ENCODE measurements around the gene FETUB.
"Not testable (repeated sequence)": the region's sequence is repeated elsewhere in the genome, so short reads cannot be mapped to it uniquely, and the experiment has no call there.

Gene FETUB

GRCh38 chr3:186671051-186671450 is 30.9 kb downstream of the FETUB start:
- DNase-seq (ENCODE audit: low read depth in 2 of 2) = no peak

DNA sequence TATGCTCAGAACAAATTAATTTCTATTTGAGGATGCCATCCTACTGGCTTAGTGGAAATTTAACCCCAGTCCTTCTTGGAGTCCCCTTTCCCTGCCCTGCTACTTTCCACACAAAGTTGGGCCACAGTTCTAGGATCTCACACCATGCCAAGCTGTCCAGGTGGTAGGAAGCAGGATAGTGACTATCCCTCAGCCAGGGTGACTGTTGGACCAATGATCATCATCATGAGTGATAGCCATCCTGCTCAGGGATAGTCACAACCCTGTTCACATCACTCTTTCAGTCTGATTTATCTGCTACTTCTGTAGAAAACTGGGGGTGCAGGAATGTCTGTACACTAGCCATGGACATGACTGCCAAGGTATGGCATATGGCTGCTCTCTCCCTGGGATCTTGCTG is 38.4 kb downstream of the FETUB start:
- no peak for DNase-seq (ENCODE audit: low read depth in 2 of 2)

DNA sequence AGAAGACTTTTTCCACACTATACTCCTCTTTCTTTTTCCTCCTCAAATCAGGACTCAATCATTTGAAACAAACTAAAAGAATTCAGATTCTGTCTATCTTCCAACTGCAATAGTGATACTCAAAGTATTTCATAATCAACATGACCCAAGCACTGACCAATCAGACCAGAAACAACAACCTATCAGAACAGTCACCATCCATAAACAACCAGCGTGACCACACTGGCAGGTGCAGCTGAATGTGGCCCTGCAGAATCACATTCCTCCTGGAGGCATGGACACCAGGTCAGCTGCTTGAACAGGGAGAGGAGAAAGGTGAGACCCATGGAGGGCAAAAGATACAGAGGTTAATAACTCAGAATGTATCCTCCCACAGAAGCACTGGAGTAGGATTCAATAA is 39.0 kb downstream of the FETUB start:
- DNase-seq (ENCODE audit: low read depth in 2 of 2) = no peak

DNA sequence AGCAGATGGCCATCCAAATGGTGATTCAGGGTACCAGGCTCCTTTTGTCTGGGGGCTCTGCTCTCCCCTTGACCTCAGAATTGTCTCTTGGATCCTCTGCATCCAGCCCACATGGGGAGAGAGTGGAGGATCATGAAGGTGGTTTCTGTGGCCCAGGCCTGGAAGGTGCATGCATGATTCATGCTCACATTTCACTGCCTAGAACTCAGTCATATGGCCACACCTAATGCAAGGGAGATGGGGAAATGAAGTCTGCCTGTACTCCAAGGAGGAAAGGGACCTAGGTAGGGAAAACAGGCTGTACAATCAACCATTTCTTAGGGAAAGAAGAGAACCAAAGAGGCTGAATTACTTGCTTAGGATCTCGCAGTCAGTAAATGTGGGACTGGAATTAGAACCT is 40.7 kb downstream of the FETUB start:
- DNase-seq (ENCODE audit: low read depth in 2 of 2) = no peak

GRCh38 chr3:186682812-186683211 is 42.6 kb downstream of the FETUB start:
- no peak for DNase-seq (ENCODE audit: low read depth in 2 of 2)

- DNase-seq (ENCODE audit: low read depth in 2 of 2) = no peak
Observed at GRCh38 chr3:186683979-186684378, 43.8 kb downstream of the FETUB start.

- not testable (repeated sequence) for DNase-seq (ENCODE audit: low read depth in 2 of 2)
Observed at GRCh38 chr3:186686475-186686874, 46.3 kb downstream of the FETUB start.

- DNase-seq (ENCODE audit: low read depth in 2 of 2) = no peak
Observed at GRCh38 chr3:186687120-186687651, 47.0 kb downstream of the FETUB start.

GRCh38 chr3:186690304-186690703 is 50.1 kb downstream of the FETUB start:
- DNase-seq (ENCODE audit: low read depth in 2 of 2) = not testable (repeated sequence)

GRCh38 chr3:186691676-186692075 is 51.5 kb downstream of the FETUB start:
- no peak for DNase-seq (ENCODE audit: low read depth in 2 of 2)

GRCh38 chr3:186693843-186694242 is 53.6 kb downstream of the FETUB start:
- no peak for DNase-seq (ENCODE audit: low read depth in 2 of 2)

DNA sequence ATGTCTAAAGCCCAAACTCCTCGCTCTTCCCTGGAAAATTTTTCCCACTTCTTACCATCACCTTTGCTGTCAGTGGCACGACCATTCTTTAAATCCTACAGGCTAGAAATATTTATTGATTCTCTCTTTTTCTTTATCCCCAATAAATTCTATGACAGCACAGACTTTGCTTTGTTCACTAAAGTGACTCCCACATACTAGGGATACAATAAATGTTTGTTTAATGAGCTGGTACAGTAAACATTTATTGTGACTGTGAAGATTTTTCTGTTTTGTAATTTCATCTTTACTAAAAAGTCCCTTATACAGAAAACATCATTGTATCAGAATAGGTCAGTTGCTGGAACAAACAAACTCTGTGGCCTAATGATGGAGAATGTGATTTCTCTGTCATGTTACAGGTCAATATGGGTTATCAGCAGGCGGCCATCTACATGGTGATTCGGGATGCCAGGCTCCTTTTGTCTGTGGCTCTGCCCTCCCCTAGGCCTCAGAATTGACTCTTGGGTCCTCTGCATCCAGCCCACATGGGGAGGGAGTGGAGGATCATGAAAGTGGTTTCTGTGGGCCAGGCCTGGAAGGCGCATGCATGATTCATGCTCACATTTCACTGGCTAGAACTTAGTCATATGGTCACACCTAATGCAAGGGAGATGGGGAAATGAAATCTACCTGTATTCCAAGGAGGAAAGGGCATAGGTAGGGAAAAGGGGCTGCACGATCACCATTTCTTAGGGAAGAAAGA is 54.3 kb downstream of the FETUB start:
- no peak for DNase-seq (ENCODE audit: low read depth in 2 of 2)

DNA sequence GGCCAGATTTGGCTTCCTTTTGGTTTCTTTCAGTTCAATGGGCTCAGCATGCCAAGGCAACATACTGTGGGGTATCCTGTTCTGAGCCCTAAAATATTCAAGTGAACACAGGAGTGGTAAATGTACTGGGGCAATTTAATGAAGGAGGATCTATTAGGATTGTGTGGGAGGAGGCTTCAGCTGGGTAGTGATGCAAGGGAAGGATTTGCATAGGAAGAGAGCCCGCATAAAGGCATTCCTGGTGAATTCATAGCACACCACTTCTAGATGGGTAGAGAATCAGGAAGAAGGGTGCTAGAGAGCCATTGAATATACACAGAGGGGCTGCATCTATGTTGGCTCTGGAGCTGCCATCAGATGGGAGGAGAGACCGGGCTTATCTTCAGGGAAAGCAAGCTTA is 56.3 kb downstream of the FETUB start:
- DNase-seq (ENCODE audit: low read depth in 2 of 2) = no peak

GRCh38 chr3:186697510-186697909 is 57.3 kb downstream of the FETUB start:
- DNase-seq (ENCODE audit: low read depth in 2 of 2) = no peak

GRCh38 chr3:186700267-186700666 is 60.1 kb downstream of the FETUB start:
- DNase-seq (ENCODE audit: low read depth in 2 of 2) = no peak

GRCh38 chr3:186702451-186702850 is 62.3 kb downstream of the FETUB start:
- DNase-seq (ENCODE audit: low read depth in 2 of 2) = not testable (repeated sequence)
